PC-3 (cell line): Measurements from ENCODE around the gene GFER. TPM values are rescaled to one million over a fixed set of nuclear protein-coding genes. Genes with fewer than 3 reads are reported as not detected.
A peak's percentile ranks its signal among the peaks of the same experiment; 100 is the strongest.

Experiments used
- ATAC-seq: fragments of 200-7000 bp; cut with Tn5 transposase; 2 replicates; pipeline ENCODE4 v1.9.1; 2020; ENCODE audit warnings: mild to moderate bottlenecking, moderate library complexity
- BruUV-seq: library from RNA; stranded (reverse); fragments of 400-500 nt; replicated peaks from 2 replicates; lab custom pipeline; 2021; lab: Mats Ljungman, UMichigan
- CTCF ChIA-PET: fragments of 300-600 bp; sonication (Branson Sonifier 250); formaldehyde crosslinking; loops from one replicate; lab custom pipeline; 2022; ENCODE audit warnings: antibody characterized with exemption; lab: Charles Lee
- POLR2A ChIA-PET: fragments of 300-600 bp; sonication (Branson Sonifier 250); formaldehyde crosslinking; loops from one replicate; lab custom pipeline; 2022; ENCODE audit warnings: antibody characterized with exemption; ENCODE audit not compliant: unreplicated experiment; lab: Charles Lee
- DNase-seq: peaks from one replicate; pipeline ENCODE4 v3.0.0-alpha.2; 2015
- H2AFZ ChIP-seq: fragments of 300-600 bp; sonication (generic); 2 replicates; pipeline ENCODE4 v1.6.0; 2016; ENCODE audit warnings: antibody characterized with exemption, low read length
- H3F3A ChIP-seq: fragments of 300-600 bp; sonication (generic); one replicate; pipeline ENCODE4 v1.6.0; 2017; ENCODE audit warnings: antibody characterized with exemption, low read length, control low read depth, mild to moderate bottlenecking; ENCODE audit not compliant: unreplicated experiment
- H3K27ac ChIP-seq: fragments of 300-600 bp; sonication (generic); 2 replicates; pipeline ENCODE4 v1.5.1; 2016; ENCODE audit warnings: mild to moderate bottlenecking, low read length
- H3K27me3 ChIP-seq: fragments of 300-600 bp; sonication (generic); 2 replicates; pipeline ENCODE4 v1.6.1; 2016; ENCODE audit warnings: low read length, mixed read lengths
- H3K36me3 ChIP-seq: fragments of 300-600 bp; sonication (generic); 2 replicates; pipeline ENCODE4 v1.6.1; 2016; ENCODE audit warnings: low read depth, mixed run types, low read length, mixed read lengths
- H3K4me1 ChIP-seq: fragments of 300-600 bp; sonication (generic); 2 replicates; pipeline ENCODE4 v1.5.1; 2016; ENCODE audit warnings: low read length; ENCODE audit not compliant: insufficient read depth
- H3K4me2 ChIP-seq: fragments of 300-600 bp; sonication (generic); 2 replicates; pipeline ENCODE4 v1.6.0; 2016; ENCODE audit warnings: low read length
- H3K4me3 ChIP-seq: fragments of 300-600 bp; sonication (generic); 2 replicates; pipeline ENCODE4 v1.5.1; 2016; ENCODE audit warnings: mild to moderate bottlenecking, low read length, mixed read lengths
- H3K79me2 ChIP-seq: fragments of 300-600 bp; sonication (generic); 2 replicates; pipeline ENCODE4 v1.6.1; 2017; ENCODE audit warnings: low read length, mixed read lengths
- H3K9ac ChIP-seq: fragments of 300-600 bp; sonication (generic); 2 replicates; pipeline ENCODE4 v1.6.0; 2016; ENCODE audit warnings: mild to moderate bottlenecking, low read length
- H3K9me2 ChIP-seq: fragments of 300-600 bp; sonication (generic); replicated peaks from 2 replicates; pipeline ENCODE4 v1.6.1; 2016; ENCODE audit warnings: mixed run types, low read length, mixed read lengths
- H3K9me3 ChIP-seq: fragments of 300-600 bp; sonication (generic); 2 replicates; pipeline ENCODE4 v1.6.1; 2016; ENCODE audit warnings: low read length, mixed read lengths
- H4K20me1 ChIP-seq: fragments of 300-600 bp; sonication (generic); 2 replicates; pipeline ENCODE4 v1.6.1; 2016; ENCODE audit warnings: low read length, mixed read lengths
- CTCF ChIP-seq: fragments of 300-600 bp; sonication (generic); conservative IDR thresholded peaks from 2 replicates; pipeline ENCODE4 v1.5.1; 2017; ENCODE audit warnings: antibody characterized with exemption, low read depth, mild to moderate bottlenecking, low read length
- EZH2 ChIP-seq: fragments of 300-600 bp; sonication (generic); IDR thresholded peaks from one replicate; pipeline ENCODE4 v1.6.1; 2017; ENCODE audit warnings: antibody characterized with exemption, mild to moderate bottlenecking, low read length; ENCODE audit not compliant: unreplicated experiment
- EZH2phosphoT487 ChIP-seq: fragments of 300-600 bp; sonication (generic); IDR thresholded peaks from 2 replicates; pipeline ENCODE4 v1.6.1; 2018; ENCODE audit warnings: mild to moderate bottlenecking, antibody characterized with exemption, low read length, borderline replicate concordance
- intact Hi-C: fragments of 100-400 bp; cut with micrococcal nuclease; formaldehyde crosslinking; loops from 2 replicates; pipeline ENCODE4 v1.9.0; 2023
- total RNA-seq: library from RNA; depleted of rRNA; stranded (reverse); fragments of >200 nt; gene quantifications from 2 replicates; pipeline ENCODE4 v1.2.3, GENCODE V29; 2014

GFER gene
- total RNA-seq, 1 experiment from 2014 or later: 66.8 TPM

- Histone ChIP-seq H2AFZ (no peak overlapping the region), H3K27me3 (no peaks in the 10 kb centered on the region), H3K9me3 (no peaks in the 10 kb centered on the region), H3K4me2 (peak overlapping the region; percentile 91), H4K20me1 (peaks cover 27% of the 10 kb centered on the region), H3F3A (no peaks in the 10 kb centered on the region), H3K4me3 (peak overlapping the region; percentile 94), H3K36me3 (peaks cover 3% of the 10 kb centered on the region; the same call in 1 of the 2 replicates), H3K4me1 (peaks cover 25% of the 10 kb centered on the region), H3K9ac (peak overlapping the region; percentile 97), H3K9me2 (no peaks in the 10 kb centered on the region), H3K79me2 (peaks cover 65% of the 10 kb centered on the region), H3K27ac (peak overlapping the region; percentile 64)
- peak; percentile 22 for DNase-seq
- intact Hi-C loops: no loop called here
- BruUV-seq: no TSS peak
- ChIA-PET CTCF (interaction anchor here (1.3 kb wide), 1 partner anchor 14 kb away, joined by 20 read pairs; no protein-coding TSS in a partner anchor), POLR2A (interaction anchor here (0.6 kb wide), 1 partner anchor 14 kb away, joined by 9 read pairs; no protein-coding TSS in a partner anchor)
- TF ChIP-seq EZH2: no peak
- TF ChIP-seq CTCF: no peak
- no peak for TF ChIP-seq EZH2phosphoT487
- no peak for ATAC-seq
Observed at GRCh38 chr16:2008631-2009163, 24.7 kb downstream of the GFER start.

- CTCF ChIA-PET: no interaction called here
- H2AFZ ChIP-seq: no peak overlapping the region
- H3K4me1 ChIP-seq: peaks cover 25% of the 10 kb centered on the region
- POLR2A ChIA-PET: no interaction called here
- intact Hi-C loops: no loop called here
- no peaks in the 10 kb centered on the region for H3K27me3 ChIP-seq
- H3K36me3 ChIP-seq: peaks cover 3% of the 10 kb centered on the region; the same call in 1 of the 2 replicates
- ATAC-seq: peak; percentile 3; the same call in 1 of the 2 replicates
- H3K9ac ChIP-seq: peak overlapping the region; percentile 97
- peaks cover 24% of the 10 kb centered on the region for H4K20me1 ChIP-seq
- peaks cover 61% of the 10 kb centered on the region for H3K79me2 ChIP-seq
- H3K4me2 ChIP-seq: peak overlapping the region; percentile 91
- TF ChIP-seq CTCF: no peak
- no peak for TF ChIP-seq EZH2phosphoT487
- TF ChIP-seq EZH2: no peak
- H3K9me2 ChIP-seq: no peaks in the 10 kb centered on the region
- DNase-seq: no peak
- H3K4me3 ChIP-seq: peak overlapping the region; percentile 94
- BruUV-seq: no TSS peak
- H3K9me3 ChIP-seq: no peaks in the 10 kb centered on the region
- H3K27ac ChIP-seq: peak overlapping the region; percentile 64
- no peaks in the 10 kb centered on the region for H3F3A ChIP-seq
Observed at GRCh38 chr16:2009164-2009711, 25.2 kb downstream of the GFER start.
